ENCODE results near the gene RALA.

RALA gene, protein sequence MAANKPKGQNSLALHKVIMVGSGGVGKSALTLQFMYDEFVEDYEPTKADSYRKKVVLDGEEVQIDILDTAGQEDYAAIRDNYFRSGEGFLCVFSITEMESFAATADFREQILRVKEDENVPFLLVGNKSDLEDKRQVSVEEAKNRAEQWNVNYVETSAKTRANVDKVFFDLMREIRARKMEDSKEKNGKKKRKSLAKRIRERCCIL

DNA sequence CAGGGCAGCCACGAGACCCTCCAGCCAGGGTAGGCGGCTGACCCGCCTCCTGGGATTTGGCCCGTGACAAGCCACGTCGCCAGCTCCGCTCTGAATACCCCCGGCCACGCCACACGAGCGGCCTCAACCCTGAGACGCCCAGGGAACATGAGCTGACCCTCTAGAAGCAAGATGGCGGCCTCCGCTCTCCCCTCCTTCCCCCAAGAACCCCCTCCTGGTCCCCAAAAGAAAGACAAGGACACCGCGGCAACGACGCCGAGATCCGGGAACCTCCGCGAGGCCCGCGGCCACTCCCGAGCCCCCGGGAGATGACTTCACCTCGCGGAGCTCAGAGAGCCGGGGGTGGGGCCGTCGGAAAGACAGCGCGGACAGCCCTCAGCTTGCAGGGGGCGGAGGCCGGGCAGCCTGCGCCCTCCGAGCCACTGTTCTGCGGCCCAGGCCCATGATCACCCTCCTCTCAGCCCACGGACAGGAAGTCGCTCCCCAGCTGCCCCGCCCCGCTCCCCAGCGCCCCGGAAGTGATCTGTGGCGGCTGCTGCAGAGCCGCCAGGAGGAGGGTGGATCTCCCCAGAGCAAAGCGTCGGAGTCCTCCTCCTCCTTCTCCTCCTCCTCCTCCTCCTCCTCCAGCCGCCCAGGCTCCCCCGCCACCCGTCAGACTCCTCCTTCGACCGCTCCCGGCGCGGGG, at the start of gene RALA:
RALA (plus strand) TSS at position 526 of the 685 bp plus-strand sequence. CDS start 63,096 bp downstream, outside the sequence.
- DNase-seq: peak; percentile 95 to 97 (median 96)

DNA sequence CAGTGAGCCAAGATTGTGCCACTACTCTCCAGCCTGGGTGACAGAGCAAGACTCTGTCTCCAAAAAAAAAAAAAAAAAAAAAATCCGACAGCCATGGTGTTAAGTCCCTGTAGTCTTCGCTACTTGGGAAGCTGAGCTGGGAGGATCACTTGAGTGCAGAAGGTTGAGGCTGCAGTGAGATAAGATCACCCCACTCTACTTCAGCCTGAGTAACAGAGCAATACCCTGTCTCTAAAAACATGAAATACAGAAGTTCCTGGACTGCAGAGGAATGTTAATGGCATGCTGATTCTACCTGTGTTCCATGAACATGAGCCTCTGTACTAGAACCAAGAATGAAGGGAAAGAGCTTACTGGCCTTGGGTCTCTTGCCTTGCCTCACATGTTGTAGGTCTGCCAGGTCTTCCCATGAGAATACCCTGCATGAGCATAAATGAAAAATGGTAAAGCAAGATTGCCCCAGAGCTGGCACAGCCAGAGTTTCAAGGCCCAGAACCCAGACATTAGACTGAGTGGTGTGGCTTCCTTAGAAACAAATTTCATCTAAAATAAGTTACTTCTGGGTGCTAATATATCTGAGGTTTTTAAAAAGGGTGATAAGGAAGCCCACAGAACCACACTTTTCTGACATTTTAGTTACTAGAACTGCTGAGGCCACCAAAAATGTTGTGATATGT, 48.6 kb upstream of the RALA start:
- no peak for DNase-seq

DNA sequence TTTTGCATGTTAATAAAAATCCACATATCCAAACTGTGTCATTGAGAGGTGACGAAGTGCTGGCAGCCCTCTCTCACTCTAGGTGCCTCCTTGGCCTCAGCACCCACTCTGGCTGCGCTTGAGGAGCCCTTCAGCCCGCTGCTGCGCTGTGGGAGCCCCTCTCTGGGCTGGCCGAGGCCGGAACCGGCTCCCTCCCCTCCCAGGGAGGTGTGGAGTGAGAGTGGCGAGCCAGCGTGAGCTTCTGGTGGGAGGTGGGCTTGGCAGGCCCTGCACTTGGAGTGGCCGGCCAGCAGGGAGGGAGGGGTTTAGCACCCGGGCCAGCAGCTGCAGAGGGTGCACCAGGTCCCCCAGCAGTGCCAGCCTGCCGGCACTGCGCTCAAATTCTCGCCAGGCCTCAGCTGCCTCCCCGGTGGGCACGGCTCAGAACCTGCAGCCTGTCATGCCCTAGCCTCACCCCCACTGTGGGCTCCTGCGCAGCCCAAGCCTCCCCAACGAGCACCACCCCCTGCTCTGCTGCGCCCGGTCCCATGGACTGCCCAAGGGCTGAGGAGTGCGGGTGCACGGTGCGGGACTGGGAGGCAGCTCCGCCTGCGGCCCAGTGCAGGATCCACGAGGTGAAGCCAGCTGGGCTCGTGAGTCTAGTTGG, 46.0 kb upstream of the RALA start:
- DNase-seq: no peak

DNA sequence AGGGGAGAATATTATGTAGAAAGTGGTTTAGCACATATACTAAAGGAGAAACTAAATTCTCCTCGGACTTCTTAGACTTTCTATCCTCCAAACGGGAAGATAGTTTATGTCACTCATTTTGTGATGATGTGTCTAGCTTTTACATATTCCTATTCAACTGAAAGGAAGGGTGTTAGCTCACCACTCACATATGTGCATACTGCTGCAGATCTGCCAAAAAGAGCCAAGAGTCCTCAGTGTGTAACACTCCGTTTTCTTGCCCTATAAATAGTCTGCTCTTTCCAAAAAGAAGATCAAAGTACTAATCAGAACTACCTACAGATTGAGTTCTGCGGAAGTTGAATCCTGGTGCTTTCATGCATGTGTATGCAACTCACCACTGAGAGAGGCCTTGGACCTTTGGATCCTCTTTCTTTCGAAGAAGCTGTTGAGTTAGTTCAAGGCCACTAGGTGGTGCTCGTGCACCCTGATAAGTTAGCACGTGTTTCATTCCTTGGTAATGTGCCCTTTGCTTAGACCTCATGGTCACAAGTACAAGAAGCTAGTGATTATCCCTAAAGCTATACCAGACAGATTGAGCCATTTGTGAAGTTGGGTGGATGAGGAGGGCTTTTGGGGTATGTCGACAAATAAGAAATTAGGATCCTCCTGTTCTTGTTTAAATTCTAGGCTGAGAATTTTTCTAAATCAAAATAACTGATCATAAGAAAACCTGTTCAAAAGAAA, 43.1 kb upstream of the RALA start:
- DNase-seq: peak; percentile 93 to 95 (median 94)

DNA sequence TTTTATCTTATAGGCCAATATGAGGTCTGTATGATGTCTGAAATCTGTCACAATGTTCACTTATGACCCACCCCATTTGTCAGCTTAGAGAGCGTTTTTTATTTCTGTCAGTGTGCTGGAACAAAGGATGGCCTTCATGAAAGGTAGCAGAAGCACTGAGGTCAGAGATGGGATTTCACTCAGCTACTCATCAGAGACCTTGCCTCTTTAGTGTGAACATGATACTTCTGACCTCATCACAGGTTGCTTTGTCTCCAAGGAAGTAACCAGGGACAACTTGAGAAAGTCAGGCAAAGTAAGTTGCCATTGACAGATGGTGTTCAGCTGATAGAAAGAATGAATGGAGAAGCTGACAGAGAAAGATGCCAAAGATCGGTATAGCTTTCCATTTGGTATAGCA, 40.8 kb upstream of the RALA start:
- DNase-seq: no peak

DNA sequence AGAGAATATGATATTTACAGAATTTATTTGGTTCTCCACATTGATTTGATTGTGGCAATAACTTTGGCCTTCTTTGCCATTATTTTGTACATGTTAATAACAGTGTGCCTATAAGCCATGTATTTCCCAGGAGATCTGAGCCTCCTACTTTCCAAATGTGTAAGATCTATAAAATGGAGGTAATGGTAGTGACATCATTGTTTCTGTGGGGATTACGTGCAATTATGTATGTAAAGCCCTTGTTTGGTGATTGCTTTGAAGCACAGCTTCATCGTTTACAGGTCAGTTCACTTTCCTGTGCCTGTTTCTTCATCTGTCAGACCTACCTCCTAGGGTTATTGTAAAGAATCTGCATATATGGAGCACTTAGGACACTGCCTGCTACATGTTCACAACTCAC, 39.8 kb upstream of the RALA start:
- DNase-seq: no peak

DNA sequence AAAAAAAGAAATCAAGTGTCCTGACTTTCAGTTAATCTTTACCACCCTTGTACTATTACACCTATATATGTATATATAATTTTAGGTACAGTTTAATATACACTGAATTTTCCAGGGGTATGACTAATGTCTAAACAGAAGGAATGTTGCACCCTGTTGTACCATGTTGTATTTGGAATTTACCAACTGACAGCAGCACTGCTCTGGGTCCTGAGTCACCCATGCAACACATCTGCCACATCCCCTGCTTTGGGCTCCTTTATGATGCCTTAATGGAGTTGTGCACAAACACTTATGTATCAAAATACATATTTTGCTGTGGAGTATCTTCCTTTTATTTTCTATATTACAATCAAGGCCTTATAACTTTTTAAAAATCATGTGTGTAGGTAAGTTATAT, 36.0 kb upstream of the RALA start:
- DNase-seq: peak; percentile 57 to 65 (median 64)

DNA sequence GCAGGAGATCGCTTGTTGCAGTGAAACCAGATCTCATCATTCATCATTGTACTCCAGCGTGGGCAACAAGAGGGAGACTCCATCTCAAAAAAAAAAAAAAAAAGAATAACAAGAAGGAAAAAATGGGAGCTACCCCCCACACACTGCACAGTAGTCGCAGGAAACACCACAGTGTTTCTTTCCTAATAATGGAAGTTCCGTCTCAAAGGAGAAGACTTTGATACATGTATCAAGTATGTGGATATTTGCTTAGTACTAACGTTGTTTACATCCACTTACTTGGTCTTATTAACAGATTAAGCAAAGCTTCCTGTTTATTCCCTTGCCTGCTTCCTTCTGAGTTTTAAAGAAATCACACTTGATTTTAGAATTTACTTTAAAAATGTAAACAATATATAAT, 35.0 kb upstream of the RALA start:
- peak; percentile 63 to 83 (median 76) for DNase-seq

DNA sequence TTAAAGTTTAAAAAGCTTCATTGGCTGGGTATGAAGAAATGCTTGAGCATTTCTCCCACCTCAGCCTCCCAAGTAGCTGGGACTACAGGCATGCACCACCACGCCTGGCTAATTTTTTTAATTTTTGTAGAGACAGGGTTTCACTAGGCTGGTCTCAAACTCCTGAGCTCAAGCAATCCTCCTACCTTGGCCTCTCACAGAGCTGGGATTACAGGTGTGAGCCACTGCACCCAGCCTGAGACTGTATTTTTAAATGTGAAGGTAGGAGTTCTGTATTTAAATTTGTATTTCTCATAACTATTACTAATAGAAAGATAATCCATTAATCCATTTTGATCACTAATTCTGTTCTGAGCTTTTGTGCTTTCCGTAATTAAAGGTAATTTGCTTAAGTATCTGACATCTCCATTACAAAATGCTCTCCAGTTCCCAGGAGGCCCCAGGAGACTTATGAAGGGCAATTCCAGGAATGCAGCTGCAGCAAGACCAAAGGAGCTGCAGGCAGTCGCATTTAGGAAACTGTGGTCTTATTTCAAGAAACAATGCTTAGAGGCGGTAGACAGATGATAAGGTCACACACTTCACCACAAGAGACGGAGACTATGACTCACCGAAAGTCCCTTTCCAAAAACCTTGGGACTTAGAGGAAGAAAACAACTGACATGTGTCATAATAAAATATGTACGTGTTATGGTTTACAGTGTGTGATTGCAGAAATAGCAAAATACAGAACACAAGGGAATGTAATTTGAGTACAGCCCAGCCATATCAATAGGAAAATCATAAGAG, 33.9 kb upstream of the RALA start:
- peak; percentile 90 to 98 (median 96) for DNase-seq

DNA sequence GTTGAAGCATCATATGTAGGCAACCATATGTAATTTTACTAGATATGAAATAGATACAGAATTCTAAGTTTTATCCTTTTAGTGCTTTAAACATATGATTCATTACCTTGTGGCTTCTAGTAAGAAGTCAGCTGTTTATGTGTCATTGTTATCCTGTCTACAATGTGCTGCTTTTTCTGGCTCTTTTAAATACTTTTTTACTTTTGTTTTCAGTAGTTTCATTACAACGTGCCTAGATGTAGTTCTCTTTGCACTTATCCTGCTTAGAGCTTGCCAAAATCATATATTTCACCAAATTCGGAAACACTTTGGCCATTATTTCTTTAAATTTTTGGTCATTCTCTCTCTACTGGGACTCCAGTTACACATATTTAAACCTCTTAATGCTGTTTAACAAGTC, 30.8 kb upstream of the RALA start:
- peak; percentile 56 to 93 (median 89) for DNase-seq

DNA sequence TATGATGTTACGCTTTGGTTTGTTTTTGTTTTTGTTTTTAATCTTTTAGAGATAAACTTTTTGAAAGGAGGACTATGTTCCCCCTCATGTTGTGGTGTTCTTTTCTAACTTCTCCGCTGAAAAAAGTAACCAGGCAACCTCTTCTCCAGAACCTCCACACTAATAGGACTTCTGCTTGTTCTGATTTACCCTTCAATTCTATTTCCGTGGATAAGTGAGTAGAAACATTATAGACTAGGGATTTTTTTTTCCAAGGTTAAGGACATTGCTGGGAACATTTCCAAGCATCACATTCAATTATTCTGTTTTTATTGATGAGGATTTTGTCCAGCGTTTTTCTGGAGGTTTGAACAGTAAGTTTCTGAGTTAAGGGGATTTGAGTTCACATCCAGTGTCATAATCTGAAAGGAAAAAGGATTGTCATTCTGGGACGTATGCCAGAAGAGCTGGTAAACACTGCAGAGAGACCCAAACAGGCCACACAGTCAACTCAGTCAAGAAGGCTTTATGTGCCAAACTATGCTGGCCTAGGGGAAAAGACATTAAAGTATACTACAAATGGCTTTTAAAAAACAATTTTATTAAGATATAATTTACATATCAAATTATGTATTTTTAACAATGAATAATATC, 28.3 kb upstream of the RALA start:
- no peak for DNase-seq

DNA sequence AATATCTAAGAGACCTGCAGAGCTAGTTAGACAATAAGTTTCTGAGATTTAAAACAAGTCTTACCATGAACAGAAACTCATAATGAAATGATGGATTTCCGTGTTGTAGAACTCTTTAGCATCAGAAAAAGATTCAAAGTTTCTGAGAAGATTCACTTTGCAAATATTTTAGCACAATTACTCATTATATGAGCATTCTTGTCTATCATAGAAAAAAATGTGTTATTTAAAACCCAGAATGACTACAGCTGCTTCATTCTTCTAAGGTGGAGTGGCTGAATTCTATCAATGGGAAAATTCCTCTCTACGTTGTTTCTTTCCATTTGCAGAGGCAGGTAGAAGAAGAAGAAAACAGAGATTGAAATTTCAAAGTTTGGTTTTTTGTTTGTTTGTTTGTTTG, 21.0 kb upstream of the RALA start:
- no peak for DNase-seq

DNA sequence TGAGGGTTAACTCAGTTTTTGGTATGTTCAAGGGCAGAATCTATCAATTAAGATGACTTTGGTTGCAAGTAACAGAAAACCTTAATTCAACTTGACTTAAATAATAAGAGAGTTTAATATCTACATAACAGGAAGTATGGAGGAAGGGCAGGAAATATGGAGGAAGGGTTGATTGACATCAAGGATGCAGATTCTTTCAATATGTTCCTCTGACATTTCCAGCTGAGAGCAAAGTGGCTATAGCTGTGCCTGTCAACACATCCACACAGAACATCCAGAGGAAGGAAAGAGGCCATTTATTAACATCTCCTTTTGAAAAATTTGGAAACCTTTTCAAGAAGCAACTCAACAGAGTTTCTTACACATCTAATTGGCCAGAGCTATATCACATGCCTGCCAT, 19.4 kb upstream of the RALA start:
- no peak for DNase-seq

DNA sequence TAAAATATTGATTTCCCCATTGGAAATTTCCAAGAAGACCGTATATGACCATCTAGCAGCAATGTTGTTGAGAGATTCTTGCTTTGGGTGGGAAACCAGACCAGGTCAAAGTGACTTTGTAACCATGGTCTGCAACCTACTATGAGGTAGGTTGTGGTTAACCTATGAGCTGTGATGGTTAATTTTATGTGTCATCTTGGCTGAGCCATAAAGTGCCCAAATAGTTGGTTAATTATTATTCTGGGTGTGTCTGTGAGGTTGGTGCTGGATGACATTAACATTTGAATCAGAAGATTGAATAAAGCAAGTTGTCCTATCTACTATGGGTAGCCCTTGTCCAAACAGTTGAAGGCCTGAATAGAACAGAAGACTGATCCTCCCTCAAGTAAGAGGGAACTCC, 18.3 kb upstream of the RALA start:
- no peak for DNase-seq

DNA sequence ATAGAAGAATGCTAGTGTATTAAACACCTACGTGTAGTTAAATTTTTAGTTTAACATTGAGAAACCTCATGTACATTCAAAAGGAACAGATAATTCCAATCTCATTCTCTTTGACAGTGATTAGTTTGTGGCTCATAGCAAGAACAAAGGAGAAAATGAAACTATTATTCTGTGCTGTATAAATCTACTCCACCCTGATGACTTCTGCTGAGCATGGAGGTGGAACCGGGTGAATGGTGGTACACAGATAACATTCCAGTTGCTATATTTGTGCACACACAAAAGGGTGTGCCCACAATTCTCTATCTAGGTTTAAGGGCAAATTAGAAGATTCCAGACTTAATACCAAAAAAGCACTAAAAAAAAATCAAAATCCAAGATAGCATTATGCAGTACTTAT, 17.0 kb upstream of the RALA start:
- no peak for DNase-seq

DNA sequence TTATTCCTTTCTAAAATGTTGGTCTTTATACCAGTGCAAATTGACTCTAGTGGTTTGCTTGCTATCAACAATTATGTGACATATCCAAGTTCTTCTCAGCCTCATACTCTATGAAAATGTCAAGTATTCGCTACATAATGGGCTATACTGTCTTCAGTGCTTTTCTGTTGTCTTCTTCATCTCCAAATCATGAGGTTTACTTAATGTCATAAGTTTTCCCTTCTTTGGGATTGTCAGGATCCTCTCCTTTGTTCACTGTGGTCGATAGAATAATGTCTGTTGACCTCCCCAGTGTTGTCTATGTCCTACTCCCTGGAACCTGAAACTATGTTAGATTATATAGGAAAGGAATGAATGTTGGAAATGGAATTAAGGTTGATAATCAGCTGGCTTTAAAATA, 16.4 kb upstream of the RALA start:
- DNase-seq: no peak

DNA sequence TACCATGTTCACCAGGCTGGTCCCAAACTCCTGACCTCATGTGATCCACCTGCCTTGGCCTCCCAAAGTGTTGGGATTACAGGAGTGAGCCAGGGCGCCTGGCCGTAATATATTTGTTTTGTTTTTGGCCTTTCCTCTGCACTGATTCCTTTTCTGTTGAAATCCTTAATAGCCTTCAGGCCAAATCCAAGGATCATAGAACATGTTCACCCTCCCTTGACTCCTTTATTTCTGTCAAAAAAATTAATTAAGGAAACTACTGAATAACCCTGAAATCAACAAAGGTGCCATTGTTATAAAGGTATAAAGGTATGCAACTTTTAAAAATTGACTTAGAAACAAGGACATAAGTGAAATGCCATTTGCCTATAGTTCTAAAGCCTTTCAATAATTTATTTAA, 15.5 kb upstream of the RALA start:
- DNase-seq: no peak

DNA sequence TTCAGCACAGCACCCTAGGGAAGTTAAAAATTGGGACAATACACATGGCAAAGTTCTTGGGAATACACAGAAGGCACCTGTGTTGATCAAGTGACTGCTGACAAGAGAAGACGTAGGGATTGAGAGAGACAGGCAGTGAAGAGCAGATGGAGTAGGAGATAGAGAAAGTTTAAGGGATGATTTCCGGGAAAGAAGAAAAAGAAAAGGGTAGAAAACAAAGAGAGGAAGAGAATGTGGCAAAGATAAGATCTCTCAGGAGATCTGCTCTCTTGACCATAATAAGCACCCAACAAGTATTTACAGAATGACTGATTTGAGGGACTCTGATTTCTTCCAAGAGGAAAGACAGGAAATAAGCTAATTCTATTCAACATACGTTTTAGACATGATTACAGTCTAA, 15.1 kb upstream of the RALA start:
- DNase-seq: no peak

DNA sequence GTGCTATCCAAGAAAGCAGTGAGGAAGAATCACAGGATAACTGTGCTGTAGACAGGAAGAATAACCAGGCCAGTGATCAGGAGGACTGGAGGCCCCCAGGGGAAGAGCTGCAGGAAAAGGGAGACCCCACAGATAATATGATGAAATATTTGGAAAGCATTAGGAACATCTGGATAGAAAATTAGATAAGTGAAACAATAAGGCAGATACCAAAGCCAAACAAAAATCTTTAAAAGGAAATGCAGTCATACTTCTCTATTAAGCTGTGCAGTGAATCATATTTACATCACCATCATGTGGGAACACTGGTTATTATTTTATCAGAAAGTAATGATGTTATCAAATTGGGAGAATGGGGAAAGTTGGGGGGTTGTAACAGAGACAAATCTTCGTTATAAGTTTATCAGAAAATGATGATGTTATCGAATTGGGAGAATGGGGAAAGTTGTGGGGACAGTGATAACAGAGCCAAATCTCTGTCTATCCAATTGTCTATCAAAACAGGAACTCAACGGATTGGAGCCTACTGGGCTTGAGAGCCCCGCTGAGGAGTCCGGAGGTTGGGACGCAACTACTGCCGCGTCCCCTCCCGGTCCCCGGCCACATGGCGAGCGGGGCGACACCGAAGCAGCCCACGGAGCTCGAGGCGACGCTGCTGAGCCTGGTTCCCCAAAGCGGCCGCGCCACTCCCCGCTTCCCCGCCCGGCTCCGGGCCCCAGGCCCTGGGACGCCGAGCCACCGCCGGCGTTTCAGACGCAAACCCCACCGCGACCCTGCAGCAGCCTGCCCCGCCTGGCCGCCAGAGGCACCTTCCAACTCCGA, 14.0 kb upstream of the RALA start:
- DNase-seq: peak; percentile 85 to 89 (median 88)

DNA sequence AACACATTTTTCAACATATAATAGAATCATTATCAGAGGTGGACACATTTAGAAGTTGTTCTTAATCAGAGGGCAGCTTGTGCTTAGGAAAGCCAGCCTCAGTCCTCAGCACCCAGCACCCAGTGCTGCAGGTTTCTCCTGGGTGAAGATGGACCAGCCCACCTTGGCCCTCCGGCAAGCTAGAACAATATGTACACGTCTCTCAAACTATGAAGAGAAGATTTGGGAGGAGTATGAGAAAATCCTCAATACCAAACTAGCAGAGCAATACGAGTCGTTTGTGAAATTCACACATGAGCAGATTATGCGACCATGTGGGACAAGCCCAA, 13.5 kb upstream of the RALA start:
- no peak for DNase-seq

DNA sequence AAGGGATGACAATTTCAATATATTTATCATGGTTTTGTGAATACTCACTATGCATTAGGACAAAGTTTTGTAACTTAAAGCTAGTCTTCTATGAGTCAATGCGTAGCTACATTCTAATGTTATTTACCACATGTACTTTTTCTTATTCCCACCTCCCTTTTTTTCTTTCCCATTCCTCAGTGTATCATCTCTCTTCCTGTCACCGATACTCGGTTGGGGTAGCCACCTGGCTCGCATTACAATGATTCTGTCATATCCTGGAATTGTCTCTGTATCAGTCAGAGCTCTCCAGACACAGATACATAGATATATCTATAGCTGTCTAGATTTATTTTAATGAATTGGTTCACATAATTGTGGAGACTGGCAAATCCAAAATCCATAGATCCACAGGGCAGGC, 9.8 kb upstream of the RALA start:
- no peak for DNase-seq
